Central memory CD4-positive, alpha-beta T cell (primary cell): ENCODE results near the gene TRPM3.

Experiments used
- DNase-seq: peaks from one replicate; pipeline ENCODE4 v3.0.0; 2022

Gene TRPM3

DNA sequence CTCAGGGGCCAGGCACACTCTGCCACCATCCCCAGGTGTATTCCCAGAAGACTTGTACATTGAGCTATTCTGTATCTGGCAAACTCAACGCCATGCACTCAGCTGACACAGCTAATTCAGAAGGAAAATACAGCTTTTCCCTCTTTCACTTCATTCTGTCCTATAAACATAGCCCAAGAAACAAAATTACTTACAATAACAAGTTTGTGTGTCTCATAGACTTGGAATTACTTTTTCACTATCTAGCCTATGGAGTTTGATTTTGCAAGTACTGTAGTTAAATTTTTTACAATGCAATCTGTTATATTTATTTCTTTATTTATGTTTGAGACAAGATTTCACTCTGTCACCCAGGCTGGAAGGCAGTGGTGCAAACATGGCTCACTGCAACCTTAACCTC lies 581.9 kb downstream of the TRPM3 start:
- no peak for DNase-seq

DNA sequence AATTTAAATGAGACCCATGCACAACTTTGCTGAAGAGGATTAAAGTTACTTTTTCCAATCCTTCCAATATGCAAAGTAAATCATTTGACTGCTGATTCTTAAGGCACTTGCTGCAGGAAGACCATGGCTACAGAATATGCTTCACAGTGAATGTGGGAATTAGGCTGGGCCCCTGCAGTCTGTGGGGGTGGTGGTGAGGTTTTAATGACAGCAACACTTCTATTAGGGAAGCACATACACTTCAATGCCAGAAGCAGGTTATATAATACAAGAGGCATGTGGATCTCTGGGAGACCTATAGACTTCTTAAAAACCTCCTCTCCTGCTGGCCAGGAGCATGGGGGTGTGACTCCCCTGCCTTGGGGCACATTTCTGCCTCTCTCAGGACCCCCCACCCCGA lies 582.4 kb downstream of the TRPM3 start:
- no peak for DNase-seq

DNA sequence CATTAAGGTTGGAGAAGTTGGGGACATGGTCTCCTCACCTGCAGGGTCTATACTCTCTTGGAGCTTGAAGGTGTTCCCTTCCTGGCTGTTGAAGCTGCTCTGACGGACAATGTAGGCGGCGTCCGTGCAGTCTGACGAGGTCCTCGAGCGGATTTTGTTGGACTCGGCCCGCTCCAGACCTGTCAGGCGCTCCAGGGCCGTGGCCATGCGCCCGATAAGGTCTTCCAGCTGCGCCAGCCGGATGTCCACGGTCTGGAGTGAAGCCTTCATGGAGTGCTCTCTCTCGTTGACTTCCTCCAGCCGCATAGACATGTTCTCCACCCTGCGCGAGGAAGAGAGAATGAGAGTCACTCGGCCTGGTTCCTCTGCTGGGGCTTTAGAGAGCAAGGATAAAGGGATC lies 584.3 kb downstream of the TRPM3 start:
- no peak for DNase-seq

DNA sequence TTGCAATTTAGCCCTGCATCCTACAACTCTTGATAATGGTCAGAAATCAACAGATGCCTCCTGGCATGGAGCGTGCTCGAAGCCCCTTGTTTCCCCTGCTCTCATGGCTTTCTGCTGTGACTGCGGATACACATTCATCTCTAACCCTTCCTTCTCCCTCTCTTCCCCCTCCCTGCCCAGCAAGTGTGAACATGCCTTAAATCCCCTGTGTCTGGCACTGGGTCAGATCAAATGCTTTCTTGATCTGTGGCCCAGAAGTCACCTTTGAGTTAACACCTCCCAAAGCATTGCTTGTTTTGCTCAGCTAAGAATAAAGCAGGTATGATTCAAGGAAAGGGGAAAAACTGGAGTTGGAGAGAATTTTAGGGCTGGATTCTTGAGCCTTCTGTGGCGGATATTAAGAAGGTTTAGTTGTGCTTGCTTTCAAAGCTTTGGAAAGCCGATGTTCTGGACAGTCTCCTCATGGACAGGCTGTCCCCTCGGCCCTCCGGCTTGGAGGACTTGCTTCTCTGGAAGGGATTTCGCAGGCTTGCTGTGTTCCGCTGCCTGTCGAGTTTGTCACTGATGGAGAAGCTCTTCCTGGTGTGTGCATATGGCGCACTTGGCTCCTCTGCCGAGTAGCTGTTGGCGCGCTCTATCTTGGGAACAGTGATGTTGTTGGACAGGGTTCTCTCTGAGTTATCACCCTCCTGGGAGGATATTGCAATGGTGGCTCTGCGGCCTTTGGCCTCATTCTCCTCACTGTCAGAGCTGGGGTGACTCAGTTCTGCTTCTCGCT lies 585.7 kb downstream of the TRPM3 start:
- no peak for DNase-seq

DNA sequence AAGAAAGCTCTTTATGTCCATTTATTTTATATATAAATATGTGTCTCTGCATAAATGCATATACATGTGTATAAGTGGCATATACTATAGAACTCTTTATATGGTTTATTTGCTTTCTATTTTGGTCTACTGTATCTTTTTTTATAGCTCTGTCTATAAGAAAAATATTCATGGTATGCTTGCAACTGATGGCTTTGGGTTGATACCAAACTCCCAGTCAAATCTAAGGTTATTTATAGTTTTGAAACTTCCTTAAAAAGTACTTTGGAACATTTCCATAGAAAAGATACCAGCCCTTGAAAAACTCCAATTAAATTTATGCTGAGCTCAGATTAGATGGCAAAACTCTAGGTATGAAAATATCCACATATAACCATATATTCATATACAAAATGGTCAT lies 587.0 kb downstream of the TRPM3 start:
- DNase-seq = no peak

DNA sequence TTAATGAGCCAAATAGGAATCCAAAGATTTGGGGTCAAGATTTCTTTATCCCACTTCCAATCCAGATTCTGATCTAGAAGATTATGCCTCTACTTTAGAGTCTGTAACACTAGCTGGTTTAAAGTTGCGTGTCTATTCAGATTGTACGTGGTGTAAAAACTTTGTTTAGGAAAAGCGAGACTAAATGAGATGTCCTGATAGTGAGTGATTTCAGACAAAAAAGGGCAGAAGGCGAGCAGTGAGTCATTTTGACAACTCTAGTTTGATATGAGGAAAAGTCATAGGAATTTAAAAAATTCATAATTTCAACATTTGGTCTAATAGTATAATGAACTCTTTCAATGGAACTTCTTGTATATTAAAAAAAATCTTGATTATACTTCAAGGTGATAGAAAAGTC lies 587.4 kb downstream of the TRPM3 start:
- no peak for DNase-seq

DNA sequence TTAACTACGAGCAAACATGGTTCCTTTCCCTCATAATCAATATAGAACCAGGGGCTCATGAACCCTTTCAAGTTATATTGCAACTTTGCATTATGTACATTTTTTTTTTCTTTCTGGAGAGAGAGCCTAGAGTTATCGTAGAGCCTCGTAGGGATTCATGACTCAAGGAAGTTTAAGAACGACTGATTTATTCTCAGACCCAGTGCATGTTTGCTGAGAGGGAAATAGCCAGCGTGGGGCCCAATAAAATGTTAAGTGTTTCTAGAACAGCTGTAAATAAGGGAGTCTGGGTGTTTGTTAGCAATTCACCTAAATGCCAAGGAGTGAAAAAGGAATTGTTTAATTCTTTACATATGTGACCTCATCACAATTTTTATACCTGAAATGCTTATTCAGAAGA lies 587.9 kb downstream of the TRPM3 start:
- no peak for DNase-seq

DNA sequence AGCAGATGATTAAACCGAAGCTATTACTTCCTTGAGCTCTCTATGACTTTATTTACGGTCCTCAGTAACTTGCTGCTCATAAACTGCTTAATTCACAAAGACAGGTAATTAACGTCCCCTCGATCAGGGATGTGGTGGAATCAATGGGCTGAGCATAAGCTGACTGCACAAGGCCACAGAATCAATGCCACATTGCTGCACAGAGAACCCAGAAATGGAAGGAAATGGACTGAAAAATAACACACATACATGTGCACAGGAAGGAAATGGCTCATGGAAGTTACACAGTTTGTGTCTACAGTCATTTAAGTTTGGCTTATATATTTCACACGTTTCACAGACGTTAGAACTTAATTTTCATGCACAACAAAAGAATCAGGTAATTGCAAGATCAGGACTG lies 588.7 kb downstream of the TRPM3 start:
- no peak for DNase-seq

DNA sequence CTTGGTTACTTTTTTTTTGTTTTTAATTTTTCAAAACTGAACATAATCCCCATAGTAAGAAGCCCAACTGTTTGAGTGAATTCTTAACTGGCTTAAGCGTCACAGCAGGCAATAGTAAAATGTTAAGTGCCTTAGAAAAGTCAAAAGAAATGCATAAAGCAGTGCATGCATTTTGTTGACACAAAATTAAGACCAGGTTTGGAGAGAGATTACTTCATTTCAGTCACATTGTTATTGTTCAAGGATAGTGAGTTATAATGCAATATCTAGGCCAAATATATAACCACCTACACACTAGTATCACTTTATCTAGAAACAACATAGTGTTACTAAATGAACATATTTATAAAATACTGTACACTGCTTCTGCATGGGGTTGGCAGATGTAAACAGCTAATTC lies 590.1 kb downstream of the TRPM3 start:
- no peak for DNase-seq

DNA sequence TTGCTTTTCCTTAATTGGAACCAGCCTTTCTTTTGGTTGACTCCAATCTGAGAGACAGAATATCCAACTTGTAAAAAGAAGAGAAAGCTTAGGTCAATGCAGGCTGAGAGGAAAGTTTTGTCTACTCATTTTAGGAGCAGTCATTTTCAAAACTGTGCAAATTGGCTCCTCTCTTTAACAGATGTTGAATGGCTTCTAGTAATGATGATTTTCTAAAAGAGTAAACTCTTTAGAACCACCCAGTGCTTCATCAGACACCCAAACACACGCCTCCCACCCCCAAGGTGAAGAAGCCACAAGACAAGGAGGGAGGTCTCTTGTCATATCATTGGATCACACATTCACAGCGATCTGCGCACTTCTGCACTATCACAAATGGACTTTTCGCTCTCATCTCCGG lies 590.7 kb downstream of the TRPM3 start:
- no peak for DNase-seq

DNA sequence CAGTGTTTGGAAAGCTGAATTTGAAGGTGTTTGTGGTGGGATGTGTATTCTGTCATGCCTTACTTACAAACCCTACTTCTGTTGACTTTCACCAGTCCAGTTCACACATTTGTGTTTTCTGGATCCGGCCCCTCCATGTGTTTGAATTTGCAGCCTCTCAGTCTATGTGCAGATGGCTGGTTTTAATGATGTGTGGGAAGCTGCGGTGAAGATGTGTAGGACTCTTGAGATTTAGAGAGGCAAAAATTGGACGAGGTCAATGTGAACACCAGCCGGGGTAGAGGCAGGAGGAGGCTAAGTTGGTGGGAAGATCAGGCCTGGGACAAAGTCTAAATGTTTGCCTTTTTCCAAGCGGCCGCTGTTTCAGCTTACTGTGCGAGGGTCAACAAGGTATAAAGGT lies 591.6 kb downstream of the TRPM3 start:
- no peak for DNase-seq

DNA sequence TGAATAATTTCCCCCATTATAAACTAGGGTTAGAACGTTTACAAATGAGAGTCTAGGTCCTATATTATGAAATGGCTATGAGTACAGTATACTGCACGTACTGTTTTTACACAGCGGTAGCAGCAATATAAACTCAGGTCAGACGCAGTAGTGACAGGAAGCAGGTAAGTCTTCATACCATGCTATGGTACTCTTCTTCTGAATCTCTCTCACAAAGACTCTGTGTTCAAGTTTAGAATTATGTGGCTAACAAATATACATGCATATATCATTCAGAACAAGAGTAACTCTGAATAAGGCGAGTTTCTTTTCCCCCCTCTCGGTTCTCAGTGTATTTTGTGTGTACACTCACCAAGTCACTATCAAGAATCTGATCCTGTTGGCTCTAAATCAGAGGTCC lies 592.0 kb downstream of the TRPM3 start:
- DNase-seq = no peak

DNA sequence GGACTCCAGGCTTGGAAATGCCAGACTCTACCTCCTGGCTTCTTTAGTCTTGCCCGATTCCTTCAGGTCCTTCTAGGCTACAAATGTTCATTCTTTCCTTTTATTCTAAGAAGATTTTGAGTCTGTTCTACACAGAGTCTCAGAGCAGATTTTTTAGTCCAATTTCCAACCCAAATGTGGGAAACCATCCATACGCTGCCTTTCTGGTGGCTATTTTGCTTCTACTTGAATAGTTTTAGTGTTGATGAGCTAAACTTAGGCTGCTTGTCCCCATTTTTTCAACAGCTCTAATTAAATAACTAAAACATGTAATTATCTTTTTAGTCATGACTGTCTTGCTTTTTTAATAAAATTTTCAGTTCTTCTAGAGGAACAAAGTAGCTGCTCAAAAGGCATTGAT lies 594.5 kb downstream of the TRPM3 start:
- no peak for DNase-seq

DNA sequence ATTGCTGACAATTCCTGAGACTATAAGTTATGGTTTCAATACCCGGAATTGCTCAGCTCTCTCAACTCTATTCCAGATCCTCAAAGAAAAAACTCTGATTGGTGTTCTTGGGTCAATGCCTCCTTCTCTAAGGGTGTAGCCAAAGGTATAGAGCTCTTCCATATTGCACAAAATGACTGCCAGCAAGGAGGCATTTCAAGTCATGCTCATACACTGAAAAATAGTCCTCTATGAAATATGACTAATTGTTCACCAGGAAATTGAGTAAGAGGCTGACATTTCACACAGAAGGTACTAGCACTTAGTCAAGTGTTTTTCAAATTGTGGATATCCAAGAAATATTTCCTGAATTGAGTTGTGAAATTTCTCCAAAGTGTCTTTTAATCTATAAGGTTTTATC lies 595.9 kb downstream of the TRPM3 start:
- no peak for DNase-seq

DNA sequence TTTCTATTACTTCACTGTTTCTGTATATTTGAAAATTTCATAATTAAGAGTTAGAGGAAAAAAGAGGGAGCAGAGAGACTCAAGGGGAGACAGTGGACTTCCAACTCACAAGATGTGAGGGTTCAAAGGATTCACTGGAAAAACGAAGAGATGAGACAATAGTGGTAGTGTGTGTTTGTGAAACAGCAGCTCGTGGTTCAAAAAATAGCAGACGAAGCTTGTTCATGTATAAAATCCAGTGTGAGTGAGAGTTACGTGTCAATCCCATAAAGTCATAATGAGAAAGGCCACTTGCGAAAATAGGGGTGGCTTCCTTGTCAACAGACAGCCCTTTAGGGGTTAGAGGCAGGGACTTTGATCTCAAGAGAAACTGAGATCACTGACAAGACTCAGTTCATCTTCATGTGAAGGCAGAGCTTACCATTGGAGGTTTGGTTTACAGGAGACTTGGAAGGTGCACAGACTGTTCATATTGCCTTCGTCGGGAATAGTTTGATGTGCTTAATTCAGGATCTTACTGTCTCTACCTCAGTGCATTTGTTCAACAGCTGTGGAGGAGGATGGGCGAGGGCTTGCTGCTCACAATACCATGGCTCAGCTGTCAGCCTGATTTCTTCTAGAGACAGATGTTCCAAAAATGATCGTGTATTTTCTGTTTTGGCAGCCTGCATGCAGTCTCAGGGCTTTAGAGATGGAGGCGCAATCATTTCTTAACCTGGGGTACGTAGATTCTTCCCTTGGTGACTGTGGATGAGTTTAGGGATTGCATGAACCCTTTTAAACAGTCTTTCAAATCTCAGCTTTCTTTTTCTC lies 601.3 kb downstream of the TRPM3 start:
- no peak for DNase-seq

DNA sequence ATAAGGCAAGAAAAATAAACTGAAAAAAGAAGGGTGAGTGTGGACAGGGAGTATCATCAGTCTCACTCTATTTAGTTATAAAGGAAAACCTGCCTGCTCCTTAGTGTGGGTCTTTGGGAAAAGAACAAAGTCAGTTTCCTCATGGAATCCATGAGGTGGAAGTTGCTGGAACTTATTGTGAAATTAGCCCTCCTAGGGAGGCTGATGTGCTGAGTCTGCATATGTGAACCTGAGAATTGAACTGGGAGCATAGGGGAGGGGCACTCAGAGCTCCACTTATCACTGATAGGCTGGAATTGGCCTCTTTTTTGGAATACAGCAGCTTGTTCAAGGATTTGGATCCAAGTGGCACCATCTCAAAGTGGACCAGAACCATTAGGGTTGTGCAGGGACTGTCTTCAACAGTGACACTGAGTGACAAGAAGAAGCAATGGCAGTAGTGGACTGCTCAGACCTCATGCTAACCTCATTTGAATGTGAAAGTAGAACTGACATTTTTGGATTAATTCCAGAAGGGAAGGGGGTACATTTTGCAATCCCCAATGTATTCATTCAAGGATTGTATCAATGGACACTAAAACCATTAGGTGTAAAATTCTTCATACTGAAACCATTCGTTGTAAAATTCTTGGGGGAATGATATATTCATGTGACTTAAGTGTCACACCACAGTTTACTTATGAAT lies 603.4 kb downstream of the TRPM3 start:
- DNase-seq = no peak

DNA sequence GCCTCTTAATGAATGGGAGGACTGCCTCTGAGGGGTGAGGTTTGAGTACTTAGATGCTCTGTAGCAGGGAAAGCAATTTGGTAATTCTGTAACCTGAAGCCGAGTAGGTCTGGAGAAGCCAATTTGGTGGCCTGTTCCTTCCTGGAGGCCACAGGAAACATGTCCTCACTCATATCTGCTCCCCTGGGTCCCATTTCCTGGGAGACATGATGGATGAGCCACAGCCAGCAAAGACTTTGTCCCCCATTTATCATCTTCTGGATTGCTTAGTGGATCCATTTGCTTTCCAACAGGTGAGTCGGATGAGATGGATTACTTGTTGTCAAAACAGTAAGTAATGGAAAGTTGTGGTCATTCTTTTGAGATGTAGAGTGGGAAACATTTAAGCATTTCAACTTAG lies 607.1 kb downstream of the TRPM3 start:
- no peak for DNase-seq

DNA sequence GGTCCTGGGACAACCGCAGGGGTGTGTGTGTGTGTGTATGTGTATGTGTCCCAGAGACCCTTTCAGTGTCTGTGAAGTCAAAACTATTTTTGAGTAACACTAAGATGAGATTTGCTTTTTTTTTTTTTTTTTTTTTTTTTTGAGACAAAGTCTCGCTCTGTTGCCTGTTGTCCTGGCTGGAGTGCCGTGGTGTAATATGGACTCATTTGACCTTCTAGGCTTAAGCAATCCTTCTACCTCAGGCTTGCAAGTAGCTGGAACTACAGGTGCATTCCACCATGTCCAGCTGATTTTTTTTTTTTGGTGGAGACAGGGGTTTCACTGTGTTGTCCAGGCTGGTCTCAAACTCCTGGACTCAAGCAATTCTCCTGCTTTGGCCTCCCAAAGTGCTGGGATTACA lies 609.6 kb downstream of the TRPM3 start:
- DNase-seq = no peak

DNA sequence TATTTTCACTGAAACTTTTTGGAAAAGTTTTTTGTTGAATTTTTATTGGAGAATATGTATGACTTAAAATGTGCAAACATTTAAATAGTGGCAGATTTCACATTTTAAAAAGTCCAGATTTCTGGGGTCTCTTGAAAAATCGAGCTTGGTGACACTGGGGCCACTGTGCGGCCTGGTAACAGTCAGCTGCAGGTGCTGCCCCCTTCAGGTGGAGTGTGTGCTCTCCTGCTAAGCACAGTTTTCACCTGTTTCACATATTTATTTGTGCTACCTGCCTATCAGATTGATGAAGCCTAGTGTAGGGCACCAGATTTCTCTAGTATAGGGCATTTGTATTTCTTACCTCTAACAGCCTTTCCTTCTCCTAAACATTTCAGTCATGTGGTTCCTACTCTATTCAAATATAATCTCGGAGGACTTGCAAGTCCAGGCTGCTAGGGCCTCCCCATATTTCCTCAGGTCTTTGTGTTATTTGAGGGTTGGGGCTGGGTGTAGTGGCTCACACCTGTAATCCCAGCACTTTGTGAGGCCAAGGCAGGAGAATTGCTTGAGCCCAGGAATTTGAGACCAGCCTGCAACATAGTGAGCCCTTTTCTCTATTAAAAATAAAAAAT lies 611.2 kb downstream of the TRPM3 start:
- no peak for DNase-seq

DNA sequence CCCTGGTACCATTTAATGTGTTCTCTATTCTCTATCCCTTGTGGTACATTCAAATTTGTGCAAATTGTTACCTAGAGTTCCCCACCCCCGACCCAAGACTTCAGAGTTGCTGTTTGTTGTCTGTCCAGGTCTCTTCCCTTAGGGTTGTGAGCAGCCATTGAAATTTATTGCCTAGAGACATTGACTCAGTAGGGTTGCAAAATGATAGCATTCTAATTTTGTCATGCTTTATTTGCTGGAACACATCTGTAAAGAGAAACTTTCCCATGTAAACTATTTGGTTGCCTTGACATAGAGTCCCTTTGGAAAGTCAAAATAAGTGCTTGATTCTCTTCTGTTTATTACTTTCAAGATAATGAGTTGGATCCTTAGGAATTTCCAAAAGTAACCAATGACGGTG lies 615.3 kb downstream of the TRPM3 start:
- no peak for DNase-seq

DNA sequence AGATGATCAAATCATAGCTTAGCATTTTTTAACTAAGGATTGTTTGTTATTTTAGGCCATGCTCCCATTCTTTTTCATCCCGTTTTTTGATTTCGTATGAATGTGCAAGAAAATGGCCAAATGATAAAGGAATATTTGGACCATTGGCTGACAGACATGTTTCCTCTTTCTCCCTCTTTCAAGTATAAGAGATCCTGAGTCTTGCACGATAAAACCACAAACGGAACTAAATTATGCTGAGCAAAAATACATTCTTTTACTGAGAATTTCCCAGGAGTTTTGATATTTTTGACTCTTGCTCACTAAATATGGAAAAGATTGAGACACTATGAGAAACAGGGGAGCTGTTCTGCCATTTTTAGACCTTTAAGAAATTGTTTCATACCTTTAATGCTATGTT lies 616.6 kb downstream of the TRPM3 start:
- DNase-seq = no peak

DNA sequence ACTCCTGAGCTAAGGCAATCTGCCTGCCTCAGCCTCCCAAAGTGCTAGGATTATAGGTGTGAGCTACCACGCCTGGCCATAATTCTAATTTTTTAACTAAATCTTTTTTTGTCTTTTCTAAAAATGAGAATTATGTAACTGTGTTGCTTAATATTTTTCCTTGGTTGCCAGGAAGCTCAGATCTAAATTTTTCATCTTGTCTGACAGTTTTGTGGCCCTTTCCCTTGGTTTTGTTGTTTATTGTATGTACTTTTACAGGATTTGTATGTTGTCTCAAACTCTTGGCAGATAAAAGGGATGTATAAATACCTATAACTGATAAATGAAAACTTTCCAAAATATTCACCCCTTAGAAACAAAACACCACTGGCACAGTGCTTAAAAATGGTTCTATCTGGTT lies 618.7 kb downstream of the TRPM3 start:
- DNase-seq = no peak

DNA sequence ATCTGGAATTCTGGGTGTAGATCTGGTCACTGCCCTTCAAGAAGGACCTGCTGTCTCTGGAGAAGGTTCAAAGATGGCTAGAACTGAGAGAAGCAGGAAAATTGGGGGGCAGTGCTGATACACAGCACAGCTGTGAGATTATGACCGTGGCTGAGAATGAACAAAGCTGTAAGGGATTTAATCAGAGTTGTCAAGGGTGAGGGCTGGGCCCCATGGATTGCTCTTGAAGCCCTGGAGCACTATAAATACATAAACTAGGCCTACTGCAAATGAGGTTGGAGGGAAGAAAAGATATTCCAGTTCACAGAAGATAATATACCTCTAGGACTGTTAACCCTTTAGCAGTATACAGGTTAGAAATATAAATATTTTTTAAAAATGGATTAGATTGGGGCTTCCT lies 620.6 kb downstream of the TRPM3 start:
- no peak for DNase-seq

DNA sequence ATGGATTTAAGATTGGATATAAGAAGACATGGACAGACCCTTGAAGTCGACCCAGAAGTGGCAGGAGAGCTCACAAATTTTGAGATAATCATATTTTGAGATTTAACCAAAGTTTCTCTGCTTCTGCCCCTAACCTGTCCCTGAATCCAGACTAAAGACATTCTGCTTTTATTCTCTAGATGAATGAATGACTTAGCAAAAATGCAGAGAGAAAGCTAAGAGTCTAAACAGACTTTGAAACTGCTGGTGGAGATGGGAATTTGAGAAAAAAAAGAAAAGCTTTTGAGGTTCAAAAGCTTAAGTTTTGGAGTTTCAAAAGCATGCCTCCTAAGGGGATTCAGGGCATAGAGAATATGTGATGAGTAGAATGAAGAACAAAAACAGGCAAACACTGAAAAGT lies 621.8 kb downstream of the TRPM3 start:
- DNase-seq = no peak
